Measurements from ENCODE around the gene CFAP47. TPM values are rescaled to one million over a fixed set of nuclear protein-coding genes. Genes with fewer than 3 reads are reported as not detected.
"Not testable (repeated sequence)": the region's sequence is repeated elsewhere in the genome, so short reads cannot be mapped to it uniquely, and the experiment has no call there.

Gene CFAP47
- total RNA-seq, 5 donors from 2014 or later (not counting 1 experiment from before 2014, with no cell fraction given): not detected

DNA sequence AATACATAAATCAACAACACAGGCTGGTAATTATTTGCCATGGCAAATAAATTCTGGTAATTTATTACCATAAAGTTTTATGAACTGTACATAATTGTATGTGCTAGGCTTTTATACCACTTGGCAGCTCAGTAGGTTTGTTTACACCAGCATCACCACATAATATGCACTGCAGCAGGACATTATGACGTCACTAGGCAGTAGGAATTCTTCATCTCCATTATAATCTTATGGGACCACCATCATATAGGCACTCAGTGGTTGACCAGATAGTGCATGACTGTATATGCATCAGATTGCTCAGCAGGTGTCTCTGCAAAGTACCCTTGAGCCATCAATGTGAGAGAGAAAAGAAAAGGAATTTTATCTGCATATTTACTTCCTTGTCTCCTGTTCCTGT lies 295.4 kb downstream of the CFAP47 start:
- peaks cover 0 to 8% (median 0%) of the 10 kb centered on the region in 3 donors for H3K9me3 Mint-ChIP-seq
- H3K27ac ChIP-seq (ENCODE audit: low read length): no peak overlapping the region
- no peaks in the 10 kb centered on the region for H3K9me3 ChIP-seq
- no peak for DNase-seq
- H3K27ac Mint-ChIP-seq: no peak overlapping the region
- H3K36me3 Mint-ChIP-seq: no peaks in the 10 kb centered on the region
- POLR2A ChIA-PET: no interaction called here
- H3K4me3 ChIP-seq (ENCODE audit: control insufficient read depth in 1 of 2, extremely low read depth in 1 of 2, low read length in 1 of 2): no peak overlapping the region
- no peaks in the 10 kb centered on the region for H3K4me1 Mint-ChIP-seq
- CTCF ChIA-PET: no interaction called here
- no peak overlapping the region for H3K4me3 Mint-ChIP-seq
- H3K36me3 ChIP-seq (ENCODE audit: control insufficient read depth in 2 of 2, extremely low read depth in 1 of 2, insufficient read depth in 1 of 2, low read length in 1 of 2): no peaks in the 10 kb centered on the region
- ATAC-seq (replicated peaks in 1 of 4): no peak
- H3K27me3 Mint-ChIP-seq: peaks cover 0 to 5% of the 10 kb centered on the region in 2 donors
- no peaks in the 10 kb centered on the region for H3K27me3 ChIP-seq (replicated peaks in 1 of 2; ENCODE audit: control insufficient read depth in 2 of 2, extremely low read depth in 1 of 2, insufficient read depth in 2 of 2, low read length in 1 of 2)
- WGBS (ENCODE audit: insufficient coverage): no CpG with 5 or more reads among the region's 1 CpG
- no peaks in the 10 kb centered on the region for H3K4me1 ChIP-seq (ENCODE audit: control insufficient read depth in 1 of 2, extremely low read depth in 1 of 2, insufficient read depth in 2 of 2, low read length in 2 of 2)

- no peaks in the 10 kb centered on the region for H3K4me1 Mint-ChIP-seq
- no peaks in the 10 kb centered on the region for H3K27me3 ChIP-seq (replicated peaks in 1 of 2; ENCODE audit: control insufficient read depth in 2 of 2, extremely low read depth in 1 of 2, insufficient read depth in 2 of 2, low read length in 1 of 2)
- no peak overlapping the region for H3K27ac Mint-ChIP-seq
- ATAC-seq (replicated peaks in 1 of 4): no peak
- no peak overlapping the region for H3K27ac ChIP-seq (ENCODE audit: low read length)
- no peak for DNase-seq
- no peaks in the 10 kb centered on the region for H3K4me1 ChIP-seq (ENCODE audit: control insufficient read depth in 1 of 2, extremely low read depth in 1 of 2, insufficient read depth in 2 of 2, low read length in 2 of 2)
- no CpG with 5 or more reads among the region's 1 CpG for WGBS (ENCODE audit: insufficient coverage)
- CTCF ChIA-PET: no interaction called here
- no peak overlapping the region for H3K4me3 ChIP-seq (ENCODE audit: control insufficient read depth in 1 of 2, extremely low read depth in 1 of 2, low read length in 1 of 2)
- no peaks in the 10 kb centered on the region for H3K9me3 ChIP-seq
- peaks cover 0 to 4% (median 0%) of the 10 kb centered on the region in 3 donors for H3K9me3 Mint-ChIP-seq
- H3K27me3 Mint-ChIP-seq: peaks cover 0 to 5% of the 10 kb centered on the region in 2 donors
- POLR2A ChIA-PET: no interaction called here
- no peaks in the 10 kb centered on the region for H3K36me3 ChIP-seq (ENCODE audit: control insufficient read depth in 2 of 2, extremely low read depth in 1 of 2, insufficient read depth in 1 of 2, low read length in 1 of 2)
- no peak overlapping the region for H3K4me3 Mint-ChIP-seq
- H3K36me3 Mint-ChIP-seq: no peaks in the 10 kb centered on the region
Observed at GRCh38 chrX:36218801-36219200, 299.3 kb downstream of the CFAP47 start.

GRCh38 chrX:36234840-36235528 lies 315.4 kb downstream of the CFAP47 start:
- H3K4me1 ChIP-seq (ENCODE audit: control insufficient read depth in 1 of 2, extremely low read depth in 1 of 2, insufficient read depth in 2 of 2, low read length in 2 of 2); H3K27me3 Mint-ChIP-seq; H3K36me3 ChIP-seq (ENCODE audit: control insufficient read depth in 2 of 2, extremely low read depth in 1 of 2, insufficient read depth in 1 of 2, low read length in 1 of 2); H3K4me3 Mint-ChIP-seq; DNase-seq; H3K9me3 ChIP-seq; H3K27ac Mint-ChIP-seq; H3K4me1 Mint-ChIP-seq; ATAC-seq (replicated peaks in 1 of 4); H3K27ac ChIP-seq (ENCODE audit: low read length); POLR2A ChIA-PET; CTCF ChIA-PET; H3K27me3 ChIP-seq (replicated peaks in 1 of 2; ENCODE audit: control insufficient read depth in 2 of 2, extremely low read depth in 1 of 2, insufficient read depth in 2 of 2, low read length in 1 of 2); H3K36me3 Mint-ChIP-seq; H3K9me3 Mint-ChIP-seq; H3K4me3 ChIP-seq (ENCODE audit: control insufficient read depth in 1 of 2, extremely low read depth in 1 of 2, low read length in 1 of 2): not testable (repeated sequence)
- 100% methylated on average over 1 of the region's 21 CpGs for WGBS (ENCODE audit: insufficient coverage)

GRCh38 chrX:36241397-36241796 lies 321.9 kb downstream of the CFAP47 start:
- no peak overlapping the region for H3K4me3 Mint-ChIP-seq
- H3K27me3 Mint-ChIP-seq: no peaks in the 10 kb centered on the region
- no peaks in the 10 kb centered on the region for H3K9me3 ChIP-seq
- H3K27me3 ChIP-seq (replicated peaks in 1 of 2; ENCODE audit: control insufficient read depth in 2 of 2, extremely low read depth in 1 of 2, insufficient read depth in 2 of 2, low read length in 1 of 2): no peaks in the 10 kb centered on the region
- POLR2A ChIA-PET: no interaction called here
- ATAC-seq (replicated peaks in 1 of 4) (no peak), DNase-seq (no peak)
- H3K4me1 Mint-ChIP-seq: no peaks in the 10 kb centered on the region
- WGBS (ENCODE audit: insufficient coverage): 60% methylated on average over 1 of the region's 1 CpG
- no peak overlapping the region for H3K4me3 ChIP-seq (ENCODE audit: control insufficient read depth in 1 of 2, extremely low read depth in 1 of 2, low read length in 1 of 2)
- no peaks in the 10 kb centered on the region for H3K36me3 Mint-ChIP-seq
- H3K27ac ChIP-seq (ENCODE audit: low read length): no peak overlapping the region
- no peaks in the 10 kb centered on the region for H3K36me3 ChIP-seq (ENCODE audit: control insufficient read depth in 2 of 2, extremely low read depth in 1 of 2, insufficient read depth in 1 of 2, low read length in 1 of 2)
- H3K27ac Mint-ChIP-seq: no peak overlapping the region
- CTCF ChIA-PET: no interaction called here
- peaks cover 2 to 4% (median 4%) of the 10 kb centered on the region in 3 donors for H3K9me3 Mint-ChIP-seq
- no peaks in the 10 kb centered on the region for H3K4me1 ChIP-seq (ENCODE audit: control insufficient read depth in 1 of 2, extremely low read depth in 1 of 2, insufficient read depth in 2 of 2, low read length in 2 of 2)

DNA sequence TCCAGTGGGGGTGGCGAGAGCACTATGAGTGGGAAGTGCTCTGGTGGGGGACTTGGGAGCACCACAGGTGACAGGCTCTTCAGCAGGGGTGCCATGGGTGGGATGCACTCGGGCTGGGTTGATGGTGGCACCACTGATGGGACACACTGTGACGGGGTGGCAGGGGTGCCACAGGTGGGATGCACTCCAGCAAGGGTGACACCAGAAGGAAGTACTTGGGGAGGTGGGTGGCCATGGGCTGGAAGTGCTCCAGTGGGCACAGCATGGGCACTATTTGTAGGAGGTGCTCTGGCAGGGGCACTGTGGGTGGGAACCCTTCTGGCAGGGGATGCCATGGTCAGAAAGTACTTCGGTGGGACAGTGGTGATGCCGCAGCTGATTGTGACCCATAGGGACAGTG lies 346.6 kb downstream of the CFAP47 start:
- 91% methylated on average over 3 of the region's 5 CpGs for WGBS (ENCODE audit: insufficient coverage)
- H3K9me3 ChIP-seq: no peaks in the 10 kb centered on the region
- ChIA-PET POLR2A (no interaction called here), CTCF (no interaction called here)
- peaks cover 4% of the 10 kb centered on the region in 3 donors for H3K9me3 Mint-ChIP-seq
- no peak for DNase-seq
- H3K36me3 ChIP-seq (ENCODE audit: control insufficient read depth in 2 of 2, extremely low read depth in 1 of 2, insufficient read depth in 1 of 2, low read length in 1 of 2): no peaks in the 10 kb centered on the region
- H3K4me1 Mint-ChIP-seq: no peaks in the 10 kb centered on the region
- H3K27me3 Mint-ChIP-seq: no peaks in the 10 kb centered on the region
- H3K27me3 ChIP-seq (replicated peaks in 1 of 2; ENCODE audit: control insufficient read depth in 2 of 2, extremely low read depth in 1 of 2, insufficient read depth in 2 of 2, low read length in 1 of 2): no peaks in the 10 kb centered on the region
- H3K27ac ChIP-seq (ENCODE audit: low read length): no peak overlapping the region
- H3K36me3 Mint-ChIP-seq: no peaks in the 10 kb centered on the region
- H3K4me1 ChIP-seq (ENCODE audit: control insufficient read depth in 1 of 2, extremely low read depth in 1 of 2, insufficient read depth in 2 of 2, low read length in 2 of 2): no peaks in the 10 kb centered on the region
- H3K27ac Mint-ChIP-seq: no peak overlapping the region
- no peak overlapping the region for H3K4me3 Mint-ChIP-seq
- no peak for ATAC-seq (replicated peaks in 1 of 4)
- H3K4me3 ChIP-seq (ENCODE audit: control insufficient read depth in 1 of 2, extremely low read depth in 1 of 2, low read length in 1 of 2): no peak overlapping the region

GRCh38 chrX:36310136-36310535 lies 390.6 kb downstream of the CFAP47 start:
- H3K36me3 Mint-ChIP-seq: no peaks in the 10 kb centered on the region
- H3K27me3 ChIP-seq (replicated peaks in 1 of 2; ENCODE audit: control insufficient read depth in 2 of 2, extremely low read depth in 1 of 2, insufficient read depth in 2 of 2, low read length in 1 of 2): no peaks in the 10 kb centered on the region
- H3K27ac ChIP-seq (ENCODE audit: low read length): no peak overlapping the region
- ChIA-PET POLR2A (no interaction called here), CTCF (no interaction called here)
- H3K4me3 Mint-ChIP-seq: no peak overlapping the region
- no peaks in the 10 kb centered on the region for H3K9me3 ChIP-seq
- DNase-seq: no peak
- H3K27me3 Mint-ChIP-seq: peaks cover 0 to 4% of the 10 kb centered on the region in 2 donors
- no CpG with 5 or more reads among the region's 1 CpG for WGBS (ENCODE audit: insufficient coverage)
- H3K4me1 ChIP-seq (ENCODE audit: control insufficient read depth in 1 of 2, extremely low read depth in 1 of 2, insufficient read depth in 2 of 2, low read length in 2 of 2): no peaks in the 10 kb centered on the region
- H3K4me3 ChIP-seq (ENCODE audit: control insufficient read depth in 1 of 2, extremely low read depth in 1 of 2, low read length in 1 of 2): no peak overlapping the region
- no peaks in the 10 kb centered on the region for H3K4me1 Mint-ChIP-seq
- no peak overlapping the region for H3K27ac Mint-ChIP-seq
- no peaks in the 10 kb centered on the region for H3K36me3 ChIP-seq (ENCODE audit: control insufficient read depth in 2 of 2, extremely low read depth in 1 of 2, insufficient read depth in 1 of 2, low read length in 1 of 2)
- H3K9me3 Mint-ChIP-seq: peaks cover 0 to 3% (median 0%) of the 10 kb centered on the region in 3 donors
- ATAC-seq (replicated peaks in 1 of 4): no peak

- H3K4me3 Mint-ChIP-seq: no peak overlapping the region
- H3K36me3 Mint-ChIP-seq: no peaks in the 10 kb centered on the region
- no peak for ATAC-seq (replicated peaks in 1 of 4)
- POLR2A ChIA-PET: no interaction called here
- Histone ChIP-seq H3K36me3 (ENCODE audit: control insufficient read depth in 2 of 2, extremely low read depth in 1 of 2, insufficient read depth in 1 of 2, low read length in 1 of 2) (no peaks in the 10 kb centered on the region), H3K9me3 (no peaks in the 10 kb centered on the region), H3K4me1 (ENCODE audit: control insufficient read depth in 1 of 2, extremely low read depth in 1 of 2, insufficient read depth in 2 of 2, low read length in 2 of 2) (no peaks in the 10 kb centered on the region), H3K27me3 (replicated peaks in 1 of 2; ENCODE audit: control insufficient read depth in 2 of 2, extremely low read depth in 1 of 2, insufficient read depth in 2 of 2, low read length in 1 of 2) (no peaks in the 10 kb centered on the region), H3K27ac (ENCODE audit: low read length) (no peak overlapping the region), H3K4me3 (ENCODE audit: control insufficient read depth in 1 of 2, extremely low read depth in 1 of 2, low read length in 1 of 2) (no peak overlapping the region)
- H3K27ac Mint-ChIP-seq: no peak overlapping the region
- no peak for DNase-seq
- H3K27me3 Mint-ChIP-seq: peaks cover 0 to 4% of the 10 kb centered on the region in 2 donors
- H3K9me3 Mint-ChIP-seq: peaks cover 0 to 4% (median 0%) of the 10 kb centered on the region in 3 donors
- 50% methylated on average over 2 of the region's 3 CpGs for WGBS (ENCODE audit: insufficient coverage)
- no peaks in the 10 kb centered on the region for H3K4me1 Mint-ChIP-seq
- CTCF ChIA-PET: no interaction called here
Observed at GRCh38 chrX:36314303-36314702, 394.8 kb downstream of the CFAP47 start.

All from T-cell (primary cell).